GM21390 (cell line): ENCODE results near the gene PNKP.
A peak's percentile ranks its signal among the peaks of the same experiment; 100 is the strongest.

Experiments used
- ATAC-seq: cut with Tn5 transposase; IDR thresholded peaks from one replicate; pipeline ENCODE4 v1.9.1; 2021; ENCODE audit not compliant: unreplicated experiment

Gene PNKP

GRCh38 chr19:49890349-49891311 is 23.3 kb upstream of the PNKP start:
- no peak for ATAC-seq

GRCh38 chr19:49889687-49890348 is 22.4 kb upstream of the PNKP start:
- ATAC-seq: no peak

- ATAC-seq: no peak
Measured at GRCh38 chr19:49889038-49889686, 21.8 kb upstream of the PNKP start.

GRCh38 chr19:49888510-49888824 is 21.1 kb upstream of the PNKP start:
- ATAC-seq: no peak

GRCh38 chr19:49887665-49888509 is 20.5 kb upstream of the PNKP start:
- ATAC-seq: no peak

- no peak for ATAC-seq
Measured at GRCh38 chr19:49887037-49887664, 19.8 kb upstream of the PNKP start.

GRCh38 chr19:49884760-49885159 is 17.4 kb upstream of the PNKP start:
- no peak for ATAC-seq

- ATAC-seq: no peak
Measured at GRCh38 chr19:49884109-49884508, 16.7 kb upstream of the PNKP start.

- ATAC-seq: no peak
Measured at GRCh38 chr19:49883094-49883493, 15.7 kb upstream of the PNKP start.

GRCh38 chr19:49882643-49883042 is 15.3 kb upstream of the PNKP start:
- no peak for ATAC-seq

- no peak for ATAC-seq
Measured at GRCh38 chr19:49881672-49882394, 14.5 kb upstream of the PNKP start.

GRCh38 chr19:49881186-49881585 is 13.8 kb upstream of the PNKP start:
- no peak for ATAC-seq

- ATAC-seq: no peak
Measured at GRCh38 chr19:49880162-49880869, 12.9 kb upstream of the PNKP start.

- ATAC-seq: no peak
Measured at GRCh38 chr19:49879243-49879963, 12.0 kb upstream of the PNKP start.

- ATAC-seq: no peak
Measured at GRCh38 chr19:49878744-49879070, 11.3 kb upstream of the PNKP start.

- peak; percentile 38 for ATAC-seq
Measured at GRCh38 chr19:49877879-49878743, 10.7 kb upstream of the PNKP start.

GRCh38 chr19:49877020-49877878 is 9.9 kb upstream of the PNKP start, which contains the start of the genes AKT1S1 and TBC1D17:
AKT1S1 (minus strand) TSS chr19:49877355; CDS start chr19:49873295, 4,060 bp downstream.
TBC1D17 (plus strand) TSS chr19:49877702; CDS start chr19:49877724, 22 bp downstream.
- ATAC-seq: peak; percentile 50
